ENCODE data around the gene TNFRSF1B. TPM values are rescaled to one million over a fixed set of nuclear protein-coding genes. Genes with fewer than 3 reads are reported as not detected.

Gene TNFRSF1B
- total and polyA plus RNA-seq, 9 of the 15 experiments (the other 6 are each of a cell fraction or from before 2014, with no cell fraction given) = 8.8 to 91.3 (median 36.0) TPM

DNA sequence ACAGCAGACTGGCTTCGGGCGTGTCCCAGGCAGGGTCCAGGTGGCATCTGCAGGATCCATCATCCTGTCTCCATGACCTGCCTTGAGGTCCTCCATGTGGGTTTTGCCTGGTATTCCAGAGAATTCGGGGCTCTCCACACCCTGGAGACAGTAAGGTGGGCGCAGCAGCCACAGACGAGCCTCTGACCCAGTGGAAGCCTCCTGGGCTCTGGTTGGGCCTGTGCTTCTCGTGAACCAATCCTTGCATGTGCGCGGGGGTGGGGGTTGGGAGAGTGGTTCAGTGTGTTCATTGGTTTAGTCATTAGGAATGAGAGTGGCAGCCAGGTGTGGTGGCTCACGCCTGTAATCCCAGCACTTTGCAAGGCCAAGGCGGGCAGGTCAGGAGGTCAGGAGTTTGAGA, 32.1 kb upstream of the TNFRSF1B start:
- no peaks in the 10 kb centered on the region for H3K79me2 ChIP-seq (ENCODE audit: control insufficient read depth, insufficient read depth, low read length)
- no peak overlapping the region for H3K4me3 ChIP-seq
- peaks cover 11% of the 10 kb centered on the region; the same call in 1 of the 3 replicates for H3K36me3 ChIP-seq (ENCODE audit: control insufficient read depth, insufficient read depth, low read length)
- H3K27ac ChIP-seq (ENCODE audit: extremely low read depth, low read depth, low read length) = no peak overlapping the region
- in situ Hi-C loops (cut with MboI) (no loop called here), intact Hi-C loops (cut with micrococcal nuclease) (no loop called here)
- H3K27me3 ChIP-seq (ENCODE audit: control insufficient read depth in 2 of 2, insufficient read depth in 2 of 2, low read length in 2 of 2) = no peaks in the 10 kb centered on the region
- ChIA-PET POLR2A (interaction anchor here (0.6 to 1.2 kb wide), 3 partner anchors 10 to 204 kb away, joined by 3 to 4 read pairs (median 3); no protein-coding TSS in a partner anchor), CTCF (ENCODE audit: low intra/inter-chr PET ratio) (no interaction called here)
- FAIRE-seq (no peak), ATAC-seq (no peak), DNase-seq (ENCODE audit: extremely low read depth in 1 of 4, low spot score in 3 of 4) (no peak)
- H3K4me2 ChIP-seq (ENCODE audit: insufficient read depth, low read length) = no peak overlapping the region
- no TSS peak for BruUV-seq (replicated peaks)
- no peaks in the 10 kb centered on the region for H3K9me3 ChIP-seq (replicated peaks; ENCODE audit: control insufficient read depth, insufficient read depth, low read depth, low read length)
- TF ChIP-seq, protein P1, sequence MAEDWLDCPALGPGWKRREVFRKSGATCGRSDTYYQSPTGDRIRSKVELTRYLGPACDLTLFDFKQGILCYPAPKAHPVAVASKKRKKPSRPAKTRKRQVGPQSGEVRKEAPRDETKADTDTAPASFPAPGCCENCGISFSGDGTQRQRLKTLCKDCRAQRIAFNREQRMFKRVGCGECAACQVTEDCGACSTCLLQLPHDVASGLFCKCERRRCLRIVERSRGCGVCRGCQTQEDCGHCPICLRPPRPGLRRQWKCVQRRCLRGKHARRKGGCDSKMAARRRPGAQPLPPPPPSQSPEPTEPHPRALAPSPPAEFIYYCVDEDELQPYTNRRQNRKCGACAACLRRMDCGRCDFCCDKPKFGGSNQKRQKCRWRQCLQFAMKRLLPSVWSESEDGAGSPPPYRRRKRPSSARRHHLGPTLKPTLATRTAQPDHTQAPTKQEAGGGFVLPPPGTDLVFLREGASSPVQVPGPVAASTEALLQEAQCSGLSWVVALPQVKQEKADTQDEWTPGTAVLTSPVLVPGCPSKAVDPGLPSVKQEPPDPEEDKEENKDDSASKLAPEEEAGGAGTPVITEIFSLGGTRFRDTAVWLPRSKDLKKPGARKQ (CRISPR knock-in tag; IDR thresholded peaks at IDR 0.05) = no peak
- TF ChIP-seq SMC3 (conservative IDR thresholded peaks at IDR 0.05; ENCODE audit: insufficient read depth, low read depth, low read length) (no peak), PTRF (tag; IDR thresholded peaks at IDR 0.05) (no peak)
- no peaks in the 10 kb centered on the region for H4K20me1 ChIP-seq (replicated peaks; ENCODE audit: control insufficient read depth, insufficient read depth, low read length)
- no peaks in the 10 kb centered on the region for H3K9me1 ChIP-seq (ENCODE audit: control insufficient read depth, insufficient read depth, low read length)
- H2AFZ ChIP-seq (ENCODE audit: low read depth, low read length) = no peak overlapping the region
- no peak overlapping the region for H3K9ac ChIP-seq (ENCODE audit: insufficient read depth in 1 of 2, low read depth in 2 of 2, low read length in 2 of 2)
- WGBS (ENCODE audit: insufficient coverage, low coverage, missing lambda C conversion rate) = 79% methylated on average over 10 of the region's 10 CpGs
- H3K4me1 ChIP-seq (replicated peaks in 1 of 2; ENCODE audit: control insufficient read depth in 2 of 2, insufficient read depth in 2 of 2, low read length in 2 of 2) = peaks cover 0 to 8% of the 10 kb centered on the region in 2 experiments; a peak in 2 of 5 replicates

DNA sequence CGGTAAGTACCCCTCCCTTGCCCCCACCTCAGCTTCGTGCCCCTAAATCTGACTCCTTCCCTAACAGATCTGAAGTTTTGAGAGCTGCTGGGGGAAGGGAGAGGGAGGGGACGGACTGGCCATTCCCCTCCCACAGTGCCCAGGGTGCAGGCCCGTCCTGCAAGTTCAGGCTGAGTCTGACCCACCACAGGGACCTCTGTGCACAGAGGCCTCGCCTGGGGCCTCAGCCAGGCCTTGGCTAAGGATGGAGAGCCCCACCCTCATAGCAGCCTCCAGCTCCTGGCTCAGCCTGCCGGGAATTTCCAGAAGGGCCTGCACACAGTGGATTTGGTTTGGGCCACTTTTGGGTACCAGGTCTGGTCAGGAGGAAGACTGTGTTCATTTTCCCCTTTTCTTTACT, 31.2 kb upstream of the TNFRSF1B start:
- CTCF ChIA-PET (ENCODE audit: low intra/inter-chr PET ratio) = no interaction called here
- Histone ChIP-seq H2AFZ (ENCODE audit: low read depth, low read length) (no peak overlapping the region), H3K9ac (ENCODE audit: insufficient read depth in 1 of 2, low read depth in 2 of 2, low read length in 2 of 2) (peak overlapping the region in 1 of 2 experiments; percentile 40; a peak in 1 of 4 replicates), H3K9me3 (replicated peaks; ENCODE audit: control insufficient read depth, insufficient read depth, low read depth, low read length) (no peaks in the 10 kb centered on the region), H3K79me2 (ENCODE audit: control insufficient read depth, insufficient read depth, low read length) (no peaks in the 10 kb centered on the region), H3K4me2 (ENCODE audit: insufficient read depth, low read length) (no peak overlapping the region), H3K27me3 (ENCODE audit: control insufficient read depth in 2 of 2, insufficient read depth in 2 of 2, low read length in 2 of 2) (no peaks in the 10 kb centered on the region), H3K4me3 (no peak overlapping the region), H4K20me1 (replicated peaks; ENCODE audit: control insufficient read depth, insufficient read depth, low read length) (no peaks in the 10 kb centered on the region), H3K4me1 (replicated peaks in 1 of 2; ENCODE audit: control insufficient read depth in 2 of 2, insufficient read depth in 2 of 2, low read length in 2 of 2) (peaks cover 0 to 8% of the 10 kb centered on the region in 2 experiments; a peak in 2 of 5 replicates), H3K36me3 (ENCODE audit: control insufficient read depth, insufficient read depth, low read length) (peaks cover 11% of the 10 kb centered on the region; the same call in 1 of the 3 replicates), H3K9me1 (ENCODE audit: control insufficient read depth, insufficient read depth, low read length) (no peaks in the 10 kb centered on the region), H3K27ac (ENCODE audit: extremely low read depth, low read depth, low read length) (no peak overlapping the region)
- intact Hi-C loops (cut with micrococcal nuclease) = no loop called here
- DNase-seq (ENCODE audit: extremely low read depth in 1 of 4, low spot score in 3 of 4) = no peak
- no peak for FAIRE-seq
- WGBS (ENCODE audit: insufficient coverage, low coverage, missing lambda C conversion rate) = 63% methylated on average over 6 of the region's 6 CpGs
- POLR2A ChIA-PET = interaction anchor here (1.0 kb wide), 1 partner anchor 203 kb away, joined by 3 read pairs; no protein-coding TSS in a partner anchor
- ATAC-seq = no peak
- no TSS peak for BruUV-seq (replicated peaks)
- in situ Hi-C loops (cut with MboI) = no loop called here
- no peak for TF ChIP-seq PPARD (CRISPR knock-in tag; IDR thresholded peaks at IDR 0.05)
- TF ChIP-seq, protein P2, sequence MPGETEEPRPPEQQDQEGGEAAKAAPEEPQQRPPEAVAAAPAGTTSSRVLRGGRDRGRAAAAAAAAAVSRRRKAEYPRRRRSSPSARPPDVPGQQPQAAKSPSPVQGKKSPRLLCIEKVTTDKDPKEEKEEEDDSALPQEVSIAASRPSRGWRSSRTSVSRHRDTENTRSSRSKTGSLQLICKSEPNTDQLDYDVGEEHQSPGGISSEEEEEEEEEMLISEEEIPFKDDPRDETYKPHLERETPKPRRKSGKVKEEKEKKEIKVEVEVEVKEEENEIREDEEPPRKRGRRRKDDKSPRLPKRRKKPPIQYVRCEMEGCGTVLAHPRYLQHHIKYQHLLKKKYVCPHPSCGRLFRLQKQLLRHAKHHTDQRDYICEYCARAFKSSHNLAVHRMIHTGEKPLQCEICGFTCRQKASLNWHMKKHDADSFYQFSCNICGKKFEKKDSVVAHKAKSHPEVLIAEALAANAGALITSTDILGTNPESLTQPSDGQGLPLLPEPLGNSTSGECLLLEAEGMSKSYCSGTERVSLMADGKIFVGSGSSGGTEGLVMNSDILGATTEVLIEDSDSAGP (CRISPR knock-in tag; IDR thresholded peaks at IDR 0.05) = no peak
- TF ChIP-seq, protein P3, sequence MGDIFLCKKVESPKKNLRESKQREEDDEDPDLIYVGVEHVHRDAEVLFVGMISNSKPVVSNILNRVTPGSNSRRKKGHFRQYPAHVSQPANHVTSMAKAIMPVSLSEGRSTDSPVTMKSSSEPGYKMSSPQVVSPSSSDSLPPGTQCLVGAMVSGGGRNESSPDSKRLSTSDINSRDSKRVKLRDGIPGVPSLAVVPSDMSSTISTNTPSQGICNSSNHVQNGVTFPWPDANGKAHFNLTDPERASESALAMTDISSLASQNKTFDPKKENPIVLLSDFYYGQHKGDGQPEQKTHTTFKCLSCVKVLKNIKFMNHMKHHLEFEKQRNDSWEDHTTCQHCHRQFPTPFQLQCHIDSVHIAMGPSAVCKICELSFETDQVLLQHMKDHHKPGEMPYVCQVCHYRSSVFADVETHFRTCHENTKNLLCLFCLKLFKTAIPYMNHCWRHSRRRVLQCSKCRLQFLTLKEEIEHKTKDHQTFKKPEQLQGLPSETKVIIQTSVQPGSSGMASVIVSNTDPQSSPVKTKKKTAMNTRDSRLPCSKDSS (IDR thresholded peaks at IDR 0.05; ENCODE audit: low read depth, partially characterized antibody) = no peak
- TF ChIP-seq, protein P4, sequence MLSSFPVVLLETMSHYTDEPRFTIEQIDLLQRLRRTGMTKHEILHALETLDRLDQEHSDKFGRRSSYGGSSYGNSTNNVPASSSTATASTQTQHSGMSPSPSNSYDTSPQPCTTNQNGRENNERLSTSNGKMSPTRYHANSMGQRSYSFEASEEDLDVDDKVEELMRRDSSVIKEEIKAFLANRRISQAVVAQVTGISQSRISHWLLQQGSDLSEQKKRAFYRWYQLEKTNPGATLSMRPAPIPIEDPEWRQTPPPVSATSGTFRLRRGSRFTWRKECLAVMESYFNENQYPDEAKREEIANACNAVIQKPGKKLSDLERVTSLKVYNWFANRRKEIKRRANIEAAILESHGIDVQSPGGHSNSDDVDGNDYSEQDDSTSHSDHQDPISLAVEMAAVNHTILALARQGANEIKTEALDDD (IDR thresholded peaks at IDR 0.05) = no peak
- no peak for TF ChIP-seq RHOXF2B (CRISPR knock-in tag; conservative IDR thresholded peaks at IDR 0.05)
- TF ChIP-seq EGR1 (conservative IDR thresholded peaks at IDR 0.05) = no peak
- TF ChIP-seq C11orf30 (IDR thresholded peaks at IDR 0.05; ENCODE audit: low read depth) = no peak
